ENCODE data around the gene ARFGEF2. TPM values are rescaled to one million over a fixed set of nuclear protein-coding genes. Genes with fewer than 3 reads are reported as not detected.
A peak's percentile ranks its signal among the peaks of the same experiment; 100 is the strongest.

ARFGEF2 gene
- total RNA-seq, 4 donors from 2014 or later = 29.9 to 84.7 (median 39.1) TPM

DNA sequence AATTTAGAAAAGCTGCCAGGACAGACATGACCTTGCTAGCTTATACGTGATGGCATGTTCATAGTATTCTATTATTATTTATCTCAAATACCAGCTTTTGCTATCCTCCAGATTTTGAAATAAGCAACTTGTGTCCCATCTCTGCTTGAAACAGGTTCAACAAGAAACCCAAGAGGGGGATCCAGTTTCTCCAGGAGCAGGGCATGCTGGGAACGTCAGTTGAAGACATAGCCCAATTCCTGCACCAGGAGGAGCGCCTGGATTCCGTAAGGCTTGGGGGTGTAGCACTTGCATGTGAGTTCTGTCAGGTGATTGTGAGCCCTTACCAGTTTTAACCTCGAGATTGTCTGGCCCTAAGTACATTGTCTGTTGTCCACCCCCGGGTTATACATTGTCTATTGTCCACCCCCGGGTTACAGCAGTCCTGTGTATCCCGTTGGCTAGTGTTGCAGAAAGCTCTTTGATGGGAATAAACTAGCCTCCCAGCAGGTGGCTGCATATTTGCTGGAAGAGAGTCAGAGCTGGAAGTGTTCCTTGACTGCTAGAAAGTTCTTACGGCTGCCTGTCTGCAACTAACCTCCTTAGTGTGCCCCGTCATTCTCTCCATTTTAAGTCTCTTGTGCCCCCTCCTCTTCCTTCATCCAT lies 63.2 kb downstream of the ARFGEF2 start:
- Histone ChIP-seq H3K27ac (no peak overlapping the region), H3K36me3 (peaks cover 80% of the 10 kb centered on the region), H3K4me3 (no peak overlapping the region)

DNA sequence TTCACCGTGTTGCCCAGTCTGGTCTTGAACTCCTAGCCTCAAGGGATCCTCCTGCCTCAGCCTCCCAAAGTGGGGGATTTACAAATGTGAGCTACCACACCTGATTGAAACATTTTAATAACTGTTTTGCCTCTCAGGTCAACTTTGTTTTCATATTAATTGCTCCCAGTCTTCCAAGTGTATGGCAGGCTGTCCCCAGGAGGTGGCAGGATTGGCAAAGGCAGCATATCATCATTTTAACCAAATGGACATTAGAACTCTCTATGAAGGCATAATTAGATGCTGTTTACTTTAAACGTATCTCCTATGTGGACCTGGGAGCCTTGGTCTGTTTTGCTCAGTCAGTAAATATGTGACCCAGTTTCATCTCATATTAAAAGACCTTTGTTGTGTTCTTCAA lies 65.4 kb downstream of the ARFGEF2 start:
- no peak for TF ChIP-seq POLR2A (IDR thresholded peaks at IDR 0.05)
- TF ChIP-seq, protein P1, sequence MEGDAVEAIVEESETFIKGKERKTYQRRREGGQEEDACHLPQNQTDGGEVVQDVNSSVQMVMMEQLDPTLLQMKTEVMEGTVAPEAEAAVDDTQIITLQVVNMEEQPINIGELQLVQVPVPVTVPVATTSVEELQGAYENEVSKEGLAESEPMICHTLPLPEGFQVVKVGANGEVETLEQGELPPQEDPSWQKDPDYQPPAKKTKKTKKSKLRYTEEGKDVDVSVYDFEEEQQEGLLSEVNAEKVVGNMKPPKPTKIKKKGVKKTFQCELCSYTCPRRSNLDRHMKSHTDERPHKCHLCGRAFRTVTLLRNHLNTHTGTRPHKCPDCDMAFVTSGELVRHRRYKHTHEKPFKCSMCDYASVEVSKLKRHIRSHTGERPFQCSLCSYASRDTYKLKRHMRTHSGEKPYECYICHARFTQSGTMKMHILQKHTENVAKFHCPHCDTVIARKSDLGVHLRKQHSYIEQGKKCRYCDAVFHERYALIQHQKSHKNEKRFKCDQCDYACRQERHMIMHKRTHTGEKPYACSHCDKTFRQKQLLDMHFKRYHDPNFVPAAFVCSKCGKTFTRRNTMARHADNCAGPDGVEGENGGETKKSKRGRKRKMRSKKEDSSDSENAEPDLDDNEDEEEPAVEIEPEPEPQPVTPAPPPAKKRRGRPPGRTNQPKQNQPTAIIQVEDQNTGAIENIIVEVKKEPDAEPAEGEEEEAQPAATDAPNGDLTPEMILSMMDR (IDR thresholded peaks at IDR 0.05) = peak in 1 of 2 donors; percentile 16
- TF ChIP-seq POLR2AphosphoS5 (IDR thresholded peaks at IDR 0.05) = no peak
- TF ChIP-seq EP300 (IDR thresholded peaks at IDR 0.05) = no peak
- no peak for DNase-seq (ENCODE audit: low spot score in 2 of 2)

More for the DNA sequence above, 63.2 kb downstream of the ARFGEF2 start:
- no peaks in the 10 kb centered on the region for H3K4me1 ChIP-seq
- no peaks in the 10 kb centered on the region for H3K9me3 ChIP-seq
- TF ChIP-seq POLR2A (IDR thresholded peaks at IDR 0.05) = no peak
- no peak for TF ChIP-seq POLR2AphosphoS5 (IDR thresholded peaks at IDR 0.05)
- no peak for TF ChIP-seq EP300 (IDR thresholded peaks at IDR 0.05)
- no peaks in the 10 kb centered on the region for H3K27me3 ChIP-seq
- no peak for DNase-seq (ENCODE audit: low spot score in 2 of 2)
- 85% methylated on average over 10 of the region's 10 CpGs for WGBS

DNA sequence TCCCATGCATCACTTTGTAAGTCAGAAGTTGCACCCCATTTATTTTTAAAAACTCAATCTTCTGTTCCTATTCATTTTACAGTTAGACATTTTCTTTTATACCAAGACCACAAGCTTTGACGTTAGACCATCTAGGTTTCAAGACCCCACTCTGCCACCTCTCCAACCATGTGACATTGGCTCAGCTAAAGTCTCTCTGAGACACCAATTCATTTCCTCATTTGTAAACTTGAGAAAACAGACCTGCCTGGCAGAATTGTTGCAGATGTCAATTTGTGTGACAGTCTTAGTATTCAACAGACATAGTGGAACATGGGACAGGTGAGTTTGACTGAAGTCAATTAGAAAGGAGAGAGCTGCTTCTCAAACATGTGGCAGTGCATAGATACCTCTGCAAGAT lies 69.0 kb downstream of the ARFGEF2 start:
- H3K4me3 ChIP-seq = no peak overlapping the region
- no peaks in the 10 kb centered on the region for H3K27me3 ChIP-seq
- H3K36me3 ChIP-seq = peaks cover 98% of the 10 kb centered on the region
- H3K27ac ChIP-seq = no peak overlapping the region
- H3K9me3 ChIP-seq = no peaks in the 10 kb centered on the region
- TF ChIP-seq, protein P1 (IDR thresholded peaks at IDR 0.05) = no peak
- TF ChIP-seq POLR2AphosphoS5 (IDR thresholded peaks at IDR 0.05) (no peak), EP300 (IDR thresholded peaks at IDR 0.05) (no peak), POLR2A (IDR thresholded peaks at IDR 0.05) (no peak)
- WGBS = 71% methylated on average over 1 of the region's 1 CpG
- DNase-seq (ENCODE audit: low spot score in 2 of 2) = no peak
- H3K4me1 ChIP-seq = peaks cover 16% of the 10 kb centered on the region

More for the DNA sequence above, 65.4 kb downstream of the ARFGEF2 start:
- Histone ChIP-seq H3K27me3 (no peaks in the 10 kb centered on the region), H3K9me3 (no peaks in the 10 kb centered on the region), H3K27ac (no peak overlapping the region), H3K36me3 (peaks cover 97% of the 10 kb centered on the region), H3K4me1 (no peaks in the 10 kb centered on the region), H3K4me3 (no peak overlapping the region)
- 64% methylated on average over 1 of the region's 2 CpGs for WGBS

DNA sequence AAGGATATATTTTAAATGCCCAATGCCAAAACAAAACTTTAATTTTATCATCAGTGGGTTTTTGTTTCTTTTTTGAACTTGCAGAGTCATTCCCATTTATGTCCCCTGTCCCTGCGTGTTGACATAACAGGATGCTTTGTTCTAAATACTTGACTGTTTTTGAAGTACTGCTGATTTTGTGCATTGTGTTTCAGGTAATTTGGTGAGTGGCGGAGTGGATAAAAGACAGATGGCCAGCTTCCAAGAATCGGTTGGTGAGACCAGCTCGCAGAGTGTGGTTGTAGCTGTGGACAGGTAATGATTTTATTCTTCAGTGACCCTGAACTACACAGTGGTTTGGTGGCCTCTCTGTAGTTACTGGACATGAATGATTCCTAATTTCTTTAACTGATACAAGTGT lies 74.1 kb downstream of the ARFGEF2 start:
- no peak overlapping the region for H3K4me3 ChIP-seq
- peaks cover 24% of the 10 kb centered on the region for H3K4me1 ChIP-seq
- H3K9me3 ChIP-seq = no peaks in the 10 kb centered on the region
- no peaks in the 10 kb centered on the region for H3K27me3 ChIP-seq
- no peak for DNase-seq (ENCODE audit: low spot score in 2 of 2)
- WGBS = 70% methylated on average over 4 of the region's 4 CpGs
- H3K36me3 ChIP-seq = peaks cover 90% of the 10 kb centered on the region
- TF ChIP-seq POLR2A (IDR thresholded peaks at IDR 0.05) = no peak
- TF ChIP-seq, protein P1 (IDR thresholded peaks at IDR 0.05) = no peak
- no peak for TF ChIP-seq POLR2AphosphoS5 (IDR thresholded peaks at IDR 0.05)
- no peak for TF ChIP-seq EP300 (IDR thresholded peaks at IDR 0.05)
- no peak overlapping the region for H3K27ac ChIP-seq

DNA sequence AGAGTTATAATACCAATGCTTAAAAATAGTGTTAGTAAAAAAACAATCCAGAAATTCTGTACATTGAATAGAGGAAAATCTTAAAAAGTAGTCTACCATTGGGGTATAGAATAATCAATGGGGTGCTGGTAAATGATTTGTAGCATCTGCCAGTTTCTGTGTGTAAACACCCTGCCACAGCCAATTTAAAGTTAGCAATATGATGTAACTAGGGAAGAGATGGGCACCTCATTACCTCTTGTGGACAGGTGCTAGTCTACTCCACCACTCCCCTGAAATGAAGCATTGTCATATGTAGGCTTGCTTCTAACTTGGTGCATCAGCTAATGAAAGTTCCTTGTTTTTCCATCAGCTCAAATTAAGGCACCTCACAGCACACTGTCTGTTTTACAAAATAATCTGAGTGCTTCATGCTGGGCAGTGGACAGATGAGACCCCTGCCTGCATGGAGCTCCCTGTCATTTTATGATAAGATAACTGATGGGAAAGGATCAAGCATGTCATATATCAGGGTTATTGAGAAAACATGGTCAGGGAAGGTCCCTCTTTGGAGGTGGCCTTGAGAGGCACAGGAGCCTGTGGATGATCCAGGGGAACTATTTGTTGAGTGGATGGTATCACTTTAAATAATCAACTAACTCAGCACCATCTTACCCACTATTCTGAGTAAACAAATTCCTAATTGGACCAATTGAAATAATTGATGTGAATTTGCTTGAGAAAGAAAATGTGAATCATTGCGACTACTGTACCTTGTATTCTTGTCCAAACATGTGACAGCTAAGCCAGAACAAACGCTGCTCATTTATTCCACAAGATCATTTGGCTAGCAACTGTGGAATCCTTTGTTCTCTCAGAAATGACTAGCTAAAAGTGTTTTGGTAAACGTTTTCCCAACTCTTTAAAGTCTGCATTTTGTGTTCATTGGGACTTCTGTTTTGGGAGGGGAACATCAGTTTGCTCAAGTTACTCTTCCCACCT lies 78.7 kb downstream of the ARFGEF2 start:
- Histone ChIP-seq H3K36me3 (peaks cover 79% of the 10 kb centered on the region), H3K9me3 (no peaks in the 10 kb centered on the region), H3K4me3 (no peak overlapping the region), H3K27me3 (no peaks in the 10 kb centered on the region), H3K4me1 (peaks cover 11% of the 10 kb centered on the region), H3K27ac (peak overlapping the region; percentile 65)
- no peak for DNase-seq (ENCODE audit: low spot score in 2 of 2)
- 28% methylated on average over 3 of the region's 3 CpGs for WGBS
- TF ChIP-seq, protein P1 (IDR thresholded peaks at IDR 0.05) = no peak
- TF ChIP-seq POLR2A (IDR thresholded peaks at IDR 0.05) (no peak), POLR2AphosphoS5 (IDR thresholded peaks at IDR 0.05) (no peak), EP300 (IDR thresholded peaks at IDR 0.05) (no peak)
